Measurements from ENCODE around the gene RFC3. TPM values are rescaled to one million over a fixed set of nuclear protein-coding genes. Genes with fewer than 3 reads are reported as not detected.

Gene RFC3
- polyA plus RNA-seq, 3 donors = 24.2 to 31.5 (median 30.8) TPM

GRCh38 chr13:33863188-33863789, 45.3 kb downstream of the RFC3 start:
- no peak for DNase-seq (ENCODE audit: low read depth in 3 of 3, low spot score in 2 of 3)

GRCh38 chr13:33865945-33866344, 48.0 kb downstream of the RFC3 start:
- no peak for DNase-seq (ENCODE audit: low read depth in 3 of 3, low spot score in 2 of 3)

- no peak for DNase-seq (ENCODE audit: low read depth in 3 of 3, low spot score in 2 of 3)
Measured at GRCh38 chr13:33867472-33867871, 49.5 kb downstream of the RFC3 start.

- DNase-seq (ENCODE audit: low read depth in 3 of 3, low spot score in 2 of 3) = no peak
Measured at GRCh38 chr13:33868343-33868994, 50.5 kb downstream of the RFC3 start.

- no peak for DNase-seq (ENCODE audit: low read depth in 3 of 3, low spot score in 2 of 3)
Measured at GRCh38 chr13:33869005-33869404, 51.1 kb downstream of the RFC3 start.

- no peak for DNase-seq (ENCODE audit: low read depth in 3 of 3, low spot score in 2 of 3)
Measured at GRCh38 chr13:33870046-33870668, 52.2 kb downstream of the RFC3 start.

- no peak for DNase-seq (ENCODE audit: low read depth in 3 of 3, low spot score in 2 of 3)
Measured at GRCh38 chr13:33871207-33872004, 53.5 kb downstream of the RFC3 start.

GRCh38 chr13:33872005-33872351, 54.0 kb downstream of the RFC3 start:
- DNase-seq (ENCODE audit: low read depth in 3 of 3, low spot score in 2 of 3) = no peak

- no peak for DNase-seq (ENCODE audit: low read depth in 3 of 3, low spot score in 2 of 3)
Measured at GRCh38 chr13:33873251-33873908, 55.4 kb downstream of the RFC3 start.

GRCh38 chr13:33874871-33875270, 56.9 kb downstream of the RFC3 start:
- DNase-seq (ENCODE audit: low read depth in 3 of 3, low spot score in 2 of 3) = no peak

GRCh38 chr13:33875618-33876401, 57.9 kb downstream of the RFC3 start:
- no peak for DNase-seq (ENCODE audit: low read depth in 3 of 3, low spot score in 2 of 3)

- no peak for DNase-seq (ENCODE audit: low read depth in 3 of 3, low spot score in 2 of 3)
Measured at GRCh38 chr13:33876716-33877394, 58.9 kb downstream of the RFC3 start.

- DNase-seq (ENCODE audit: low read depth in 3 of 3, low spot score in 2 of 3) = no peak
Measured at GRCh38 chr13:33879118-33879517, 61.2 kb downstream of the RFC3 start.

- no peak for DNase-seq (ENCODE audit: low read depth in 3 of 3, low spot score in 2 of 3)
Measured at GRCh38 chr13:33882804-33883203, 64.9 kb downstream of the RFC3 start.

GRCh38 chr13:33884531-33885220, 66.7 kb downstream of the RFC3 start:
- no peak for DNase-seq (ENCODE audit: low read depth in 3 of 3, low spot score in 2 of 3)

Data from right renal cortex interstitium (tissue), 3 donors.